Stimulated activated effector memory CD8-positive, alpha-beta T cell treated with anti-CD3 and anti-CD28 coated beads, Interleukin-12 subunit alpha, Interleukin-12 subunit beta, amount 100 ng/mL, for 72 hours (primary cell): Measurements from ENCODE around the gene MCF2L.
A peak's percentile ranks its signal among the peaks of the same experiment; 100 is the strongest.

Experiments
- ATAC-seq: fragments of 150-1000 bp; cut with Tn5 transposase; 2 replicates; pipeline ENCODE4 v1.10.0; 2021
- DNase-seq, 2 donors: peaks; one replicate each; pipeline ENCODE4 v3.0.0; 2021 to 2022; ENCODE audit warnings: low spot score in 2 of 2
- H3K27ac Mint-ChIP-seq: one replicate; pipeline ENCODE4 v1.8.0; 2022; ENCODE audit warnings: mild to moderate bottlenecking, mixed read lengths
- H3K36me3 Mint-ChIP-seq: one replicate; pipeline ENCODE4 v1.8.0; 2022; ENCODE audit warnings: mild to moderate bottlenecking, mixed read lengths
- H3K4me1 Mint-ChIP-seq: one replicate; pipeline ENCODE4 v1.8.0; 2022; ENCODE audit warnings: mixed read lengths
- H3K4me3 Mint-ChIP-seq: one replicate; pipeline ENCODE4 v1.8.0; 2022; ENCODE audit warnings: mild to moderate bottlenecking, mixed read lengths
- H3K9me3 Mint-ChIP-seq: one replicate; pipeline ENCODE4 v1.8.0; 2022; ENCODE audit warnings: mixed read lengths

The MCF2L gene

DNA sequence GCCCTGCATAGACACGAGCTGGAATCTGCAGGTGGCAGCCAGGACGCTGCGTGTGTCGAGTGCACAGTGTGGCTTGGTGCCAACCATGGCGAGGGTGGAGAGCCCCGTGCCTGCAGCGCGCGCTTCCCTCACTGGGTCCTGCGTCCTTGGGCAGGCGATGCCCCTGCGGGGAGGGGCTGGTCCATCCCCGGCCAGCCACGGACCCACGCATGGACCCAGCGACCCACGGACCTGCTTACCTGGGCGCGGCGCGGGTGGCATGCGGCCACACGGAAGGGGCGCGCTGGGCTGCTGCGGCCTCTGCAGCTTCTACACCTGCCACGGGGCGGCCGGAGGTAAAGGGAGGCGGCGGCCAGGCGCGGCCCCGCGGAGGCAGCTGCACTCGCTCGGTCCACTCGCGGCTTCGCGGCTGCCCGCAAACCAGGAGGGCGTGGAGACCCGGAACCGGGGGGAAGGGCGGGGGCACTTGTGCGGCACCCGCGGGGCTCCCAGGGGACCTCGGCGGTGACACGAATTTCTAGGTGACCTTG is 569 bp upstream of the MCF2L start:
- H3K4me1 Mint-ChIP-seq: peaks cover 21% of the 10 kb centered on the region
- H3K36me3 Mint-ChIP-seq: peaks cover 5% of the 10 kb centered on the region
- DNase-seq (peak; percentile 16 to 63), ATAC-seq (peak; percentile 55)
- peak overlapping the region; percentile 78 for H3K4me3 Mint-ChIP-seq
- no peak overlapping the region for H3K27ac Mint-ChIP-seq
- H3K9me3 Mint-ChIP-seq: peaks cover 3% of the 10 kb centered on the region

- Mint-ChIP-seq H3K4me1 (peaks cover 26% of the 10 kb centered on the region), H3K36me3 (peaks cover 5% of the 10 kb centered on the region), H3K27ac (peak overlapping the region; percentile 52), H3K9me3 (peaks cover 3% of the 10 kb centered on the region), H3K4me3 (peak overlapping the region; percentile 78)
- DNase-seq: no peak
- no peak for ATAC-seq
Measured at GRCh38 chr13:112969692-112970338, 801 bp downstream of the MCF2L start.

- Mint-ChIP-seq H3K9me3 (peaks cover 3% of the 10 kb centered on the region), H3K4me1 (peaks cover 26% of the 10 kb centered on the region), H3K27ac (no peak overlapping the region), H3K4me3 (peak overlapping the region; percentile 78), H3K36me3 (peaks cover 5% of the 10 kb centered on the region)
- ATAC-seq (no peak), DNase-seq (no peak)
Measured at GRCh38 chr13:112970552-112971287, 1.7 kb downstream of the MCF2L start.

GRCh38 chr13:112971288-112971643 is 2.3 kb downstream of the MCF2L start:
- Mint-ChIP-seq H3K4me1 (peaks cover 26% of the 10 kb centered on the region), H3K4me3 (no peak overlapping the region), H3K27ac (no peak overlapping the region), H3K36me3 (peaks cover 5% of the 10 kb centered on the region), H3K9me3 (peaks cover 3% of the 10 kb centered on the region)
- no peak for ATAC-seq
- DNase-seq: no peak

GRCh38 chr13:112972258-112972657 is 3.2 kb downstream of the MCF2L start:
- Mint-ChIP-seq H3K4me3 (no peak overlapping the region), H3K4me1 (peaks cover 26% of the 10 kb centered on the region), H3K9me3 (peaks cover 3% of the 10 kb centered on the region), H3K36me3 (peaks cover 5% of the 10 kb centered on the region), H3K27ac (no peak overlapping the region)
- ATAC-seq: no peak
- no peak for DNase-seq

DNA sequence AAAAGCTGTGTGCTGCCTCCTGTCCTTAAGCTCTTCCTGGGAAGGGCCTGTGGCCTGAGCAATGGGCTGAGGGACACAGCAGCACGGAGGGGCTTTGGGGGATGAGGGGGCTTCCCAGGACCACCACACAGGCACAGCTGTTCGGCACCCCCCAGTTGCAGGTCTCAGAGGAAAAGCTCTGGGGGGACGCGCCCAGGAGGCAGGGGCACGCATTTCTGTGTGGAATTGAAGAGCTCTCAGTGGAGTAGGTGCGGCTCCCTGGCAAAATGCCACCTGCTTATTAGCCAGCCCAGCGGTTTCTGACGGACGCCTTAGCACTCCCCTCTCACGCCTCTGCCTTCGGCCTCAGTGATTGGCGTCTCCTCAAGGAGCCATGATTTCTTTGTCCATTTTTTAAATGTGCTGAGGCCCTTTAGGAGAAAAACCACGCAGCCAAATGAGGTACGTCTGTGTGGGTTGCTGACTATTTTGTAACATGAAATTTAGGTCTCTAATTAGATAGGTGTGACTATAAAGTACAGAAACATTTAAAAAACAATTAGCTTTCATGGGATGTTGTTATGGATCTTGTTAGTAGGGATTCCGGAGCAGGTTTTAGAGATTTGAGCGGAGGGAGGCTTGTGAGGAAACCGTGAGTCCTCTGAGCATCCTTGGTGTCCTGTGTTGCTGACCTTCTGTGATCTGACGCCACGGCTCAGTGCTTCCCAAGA is 4.0 kb downstream of the MCF2L start:
- Mint-ChIP-seq H3K9me3 (peaks cover 3% of the 10 kb centered on the region), H3K36me3 (peaks cover 5% of the 10 kb centered on the region), H3K4me1 (peaks cover 22% of the 10 kb centered on the region), H3K27ac (no peak overlapping the region), H3K4me3 (no peak overlapping the region)
- no peak for ATAC-seq
- DNase-seq: no peak

DNA sequence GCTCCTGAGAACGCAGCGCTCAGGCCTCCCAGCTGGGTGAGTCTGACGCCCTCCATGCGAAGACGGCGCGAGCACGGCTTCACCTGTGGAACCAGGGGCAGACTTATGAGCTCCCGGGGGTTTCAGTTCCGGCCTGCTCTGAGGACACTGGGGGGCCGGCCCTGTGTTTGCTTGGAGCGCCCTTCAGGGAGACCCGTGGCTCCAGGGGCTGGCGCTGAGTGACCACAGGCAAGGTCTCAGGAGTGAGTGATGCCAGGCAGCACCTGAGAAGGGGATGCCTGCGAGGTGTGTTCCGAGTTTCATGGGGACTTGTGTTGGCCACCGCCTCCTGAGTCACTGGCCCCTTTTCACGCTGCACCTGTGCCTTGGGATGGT is 4.5 kb downstream of the MCF2L start:
- no peak for ATAC-seq
- no peak for DNase-seq
- Mint-ChIP-seq H3K4me1 (peaks cover 19% of the 10 kb centered on the region), H3K36me3 (peaks cover 5% of the 10 kb centered on the region), H3K4me3 (no peak overlapping the region), H3K27ac (no peak overlapping the region), H3K9me3 (peaks cover 3% of the 10 kb centered on the region)

DNA sequence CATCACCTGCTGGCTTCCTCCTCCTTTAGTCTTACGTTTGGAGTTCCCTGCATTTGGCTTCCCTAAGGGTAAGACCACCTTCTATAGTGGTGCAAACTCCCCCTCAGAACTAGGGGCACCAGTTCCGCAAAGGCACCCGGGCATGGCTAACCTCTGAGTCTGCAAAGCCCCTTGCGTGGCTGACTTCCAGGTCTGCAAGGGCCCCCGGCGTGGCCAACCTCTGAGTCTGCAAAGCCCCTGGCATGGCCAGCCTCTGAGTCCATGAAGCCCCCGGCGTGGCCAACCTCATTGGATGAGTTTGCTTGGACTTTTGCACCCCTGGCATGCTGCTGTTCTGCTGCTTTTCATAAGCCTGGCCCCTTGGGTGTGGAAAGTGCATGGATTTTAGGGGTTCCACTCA is 5.1 kb downstream of the MCF2L start:
- no peak for ATAC-seq
- H3K27ac Mint-ChIP-seq: no peak overlapping the region
- peaks cover 3% of the 10 kb centered on the region for H3K9me3 Mint-ChIP-seq
- H3K4me1 Mint-ChIP-seq: peaks cover 17% of the 10 kb centered on the region
- peaks cover 5% of the 10 kb centered on the region for H3K36me3 Mint-ChIP-seq
- H3K4me3 Mint-ChIP-seq: no peak overlapping the region
- DNase-seq: no peak

GRCh38 chr13:112974671-112975070 is 5.7 kb downstream of the MCF2L start:
- Mint-ChIP-seq H3K27ac (no peak overlapping the region), H3K36me3 (peaks cover 2% of the 10 kb centered on the region), H3K4me1 (peaks cover 12% of the 10 kb centered on the region), H3K9me3 (peaks cover 3% of the 10 kb centered on the region), H3K4me3 (no peak overlapping the region)
- ATAC-seq (no peak), DNase-seq (no peak)

- DNase-seq (no peak), ATAC-seq (no peak)
- no peaks in the 10 kb centered on the region for H3K36me3 Mint-ChIP-seq
- H3K4me1 Mint-ChIP-seq: peaks cover 4% of the 10 kb centered on the region
- no peak overlapping the region for H3K4me3 Mint-ChIP-seq
- H3K27ac Mint-ChIP-seq: no peak overlapping the region
- peaks cover 3% of the 10 kb centered on the region for H3K9me3 Mint-ChIP-seq
Measured at GRCh38 chr13:112975401-112975939, 6.5 kb downstream of the MCF2L start.

- peaks cover 3% of the 10 kb centered on the region for H3K9me3 Mint-ChIP-seq
- ATAC-seq: no peak
- H3K4me1 Mint-ChIP-seq: peaks cover 4% of the 10 kb centered on the region
- H3K36me3 Mint-ChIP-seq: no peaks in the 10 kb centered on the region
- H3K4me3 Mint-ChIP-seq: no peak overlapping the region
- DNase-seq: no peak
- H3K27ac Mint-ChIP-seq: no peak overlapping the region
Measured at GRCh38 chr13:112976526-112976925, 7.5 kb downstream of the MCF2L start.

GRCh38 chr13:112977091-112977490 is 8.1 kb downstream of the MCF2L start:
- ATAC-seq (no peak), DNase-seq (no peak)
- peaks cover 4% of the 10 kb centered on the region for H3K4me1 Mint-ChIP-seq
- H3K36me3 Mint-ChIP-seq: no peaks in the 10 kb centered on the region
- peaks cover 3% of the 10 kb centered on the region for H3K9me3 Mint-ChIP-seq
- H3K4me3 Mint-ChIP-seq: no peak overlapping the region
- H3K27ac Mint-ChIP-seq: no peak overlapping the region

DNA sequence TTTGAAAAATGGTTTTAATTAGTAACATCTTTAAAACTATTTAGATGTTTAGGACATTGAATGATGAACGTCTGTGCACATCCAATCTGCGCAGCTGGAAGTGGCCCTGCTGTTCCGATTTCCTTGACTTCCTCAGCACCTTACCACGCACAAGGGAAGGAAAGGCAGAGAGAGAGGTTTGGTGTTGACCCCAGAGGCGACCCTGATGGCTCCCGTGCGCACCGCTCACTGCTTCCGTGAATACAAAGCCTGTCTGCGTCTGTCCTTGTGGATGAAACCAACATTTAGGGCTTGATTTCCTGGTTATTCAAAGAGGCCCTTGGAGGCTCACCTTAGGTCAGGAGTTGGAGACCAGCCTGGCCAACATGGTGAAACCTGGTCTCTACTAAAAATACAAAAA is 8.5 kb downstream of the MCF2L start:
- H3K27ac Mint-ChIP-seq: no peak overlapping the region
- H3K4me1 Mint-ChIP-seq: peaks cover 4% of the 10 kb centered on the region
- no peaks in the 10 kb centered on the region for H3K36me3 Mint-ChIP-seq
- ATAC-seq (no peak), DNase-seq (no peak)
- H3K9me3 Mint-ChIP-seq: peaks cover under 1% of the 10 kb centered on the region
- no peak overlapping the region for H3K4me3 Mint-ChIP-seq

DNA sequence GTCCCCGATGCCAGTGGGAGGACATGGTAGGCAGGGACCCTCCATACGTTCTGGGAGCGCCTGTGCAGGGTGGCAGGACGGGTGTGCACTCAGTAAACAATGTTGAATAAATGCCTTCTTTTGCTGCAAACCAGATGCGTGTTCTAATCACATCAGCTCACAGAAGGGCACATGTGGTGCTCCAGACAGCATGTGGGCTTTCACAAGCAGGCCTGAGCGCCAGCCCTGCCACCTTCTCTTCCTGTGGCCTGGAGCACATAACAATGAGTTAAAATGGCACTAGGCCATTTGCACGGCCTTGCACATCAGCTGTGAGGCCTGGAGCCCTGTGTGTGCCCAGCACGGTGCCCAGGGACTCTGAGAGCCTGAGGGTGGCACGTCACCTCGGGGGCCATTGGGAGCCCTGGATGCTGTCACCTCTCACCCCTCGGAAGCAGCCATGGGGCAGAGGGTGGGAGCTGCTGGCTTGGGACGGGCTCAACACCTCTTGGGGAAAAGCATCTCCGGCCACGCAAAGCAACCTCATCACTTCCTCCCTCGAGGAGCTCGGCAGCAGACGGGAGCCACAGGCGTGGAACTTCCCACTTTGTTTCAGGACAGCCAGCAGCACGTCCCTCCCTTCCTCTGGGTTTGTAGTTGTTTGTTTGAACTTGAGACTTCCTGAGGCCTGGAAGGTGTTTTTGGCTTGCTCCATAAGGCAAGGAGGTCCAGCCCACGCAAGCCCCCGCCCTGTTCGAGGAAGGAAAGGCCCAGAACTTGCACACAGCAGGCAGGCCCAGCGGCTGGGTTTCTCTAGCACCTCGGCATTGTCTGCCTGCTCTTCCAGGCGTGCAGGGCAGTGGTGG is 9.8 kb downstream of the MCF2L start:
- ATAC-seq: no peak
- Mint-ChIP-seq H3K4me1 (peaks cover 4% of the 10 kb centered on the region), H3K9me3 (no peaks in the 10 kb centered on the region), H3K4me3 (no peak overlapping the region), H3K36me3 (no peaks in the 10 kb centered on the region), H3K27ac (no peak overlapping the region)
- DNase-seq: no peak

DNA sequence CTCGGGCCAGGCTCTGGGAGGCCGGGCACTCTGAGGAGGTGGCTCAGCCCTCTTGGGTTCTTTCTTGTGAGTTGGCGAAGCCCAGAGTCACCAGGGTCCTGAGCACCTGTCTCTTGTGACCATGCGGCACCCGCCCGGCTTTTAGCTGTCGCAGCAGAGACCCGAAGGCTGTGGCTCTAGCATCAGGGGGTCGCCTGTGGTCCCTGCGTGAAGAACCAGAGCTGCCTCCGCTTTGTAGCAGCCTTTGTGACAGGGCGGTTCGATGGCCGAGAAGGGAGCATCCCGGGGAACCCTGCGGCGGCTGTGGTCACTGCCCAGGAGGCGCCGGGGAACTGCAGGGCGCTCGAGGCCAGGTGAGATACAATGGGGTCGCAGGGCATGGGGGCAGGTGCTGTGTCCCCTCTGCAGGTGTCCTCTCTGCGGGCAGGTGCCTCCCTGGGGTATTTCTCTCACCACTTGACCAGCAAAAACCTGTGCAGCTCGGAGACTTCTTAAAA is 10.4 kb downstream of the MCF2L start:
- no peak overlapping the region for H3K4me3 Mint-ChIP-seq
- H3K36me3 Mint-ChIP-seq: no peaks in the 10 kb centered on the region
- no peak overlapping the region for H3K27ac Mint-ChIP-seq
- DNase-seq (no peak), ATAC-seq (no peak)
- no peaks in the 10 kb centered on the region for H3K4me1 Mint-ChIP-seq
- no peaks in the 10 kb centered on the region for H3K9me3 Mint-ChIP-seq
